ENCODE data around the gene TRPM4. TPM values are rescaled to one million over a fixed set of nuclear protein-coding genes. Genes with fewer than 3 reads are reported as not detected.
A peak's percentile ranks its signal among the peaks of the same experiment; 100 is the strongest.

The TRPM4 gene
- total and polyA plus RNA-seq, 2 of the 13 experiments (the other 11 are each of a cell fraction or from before 2014, with no cell fraction given): 1.9 to 4.3 TPM

DNA sequence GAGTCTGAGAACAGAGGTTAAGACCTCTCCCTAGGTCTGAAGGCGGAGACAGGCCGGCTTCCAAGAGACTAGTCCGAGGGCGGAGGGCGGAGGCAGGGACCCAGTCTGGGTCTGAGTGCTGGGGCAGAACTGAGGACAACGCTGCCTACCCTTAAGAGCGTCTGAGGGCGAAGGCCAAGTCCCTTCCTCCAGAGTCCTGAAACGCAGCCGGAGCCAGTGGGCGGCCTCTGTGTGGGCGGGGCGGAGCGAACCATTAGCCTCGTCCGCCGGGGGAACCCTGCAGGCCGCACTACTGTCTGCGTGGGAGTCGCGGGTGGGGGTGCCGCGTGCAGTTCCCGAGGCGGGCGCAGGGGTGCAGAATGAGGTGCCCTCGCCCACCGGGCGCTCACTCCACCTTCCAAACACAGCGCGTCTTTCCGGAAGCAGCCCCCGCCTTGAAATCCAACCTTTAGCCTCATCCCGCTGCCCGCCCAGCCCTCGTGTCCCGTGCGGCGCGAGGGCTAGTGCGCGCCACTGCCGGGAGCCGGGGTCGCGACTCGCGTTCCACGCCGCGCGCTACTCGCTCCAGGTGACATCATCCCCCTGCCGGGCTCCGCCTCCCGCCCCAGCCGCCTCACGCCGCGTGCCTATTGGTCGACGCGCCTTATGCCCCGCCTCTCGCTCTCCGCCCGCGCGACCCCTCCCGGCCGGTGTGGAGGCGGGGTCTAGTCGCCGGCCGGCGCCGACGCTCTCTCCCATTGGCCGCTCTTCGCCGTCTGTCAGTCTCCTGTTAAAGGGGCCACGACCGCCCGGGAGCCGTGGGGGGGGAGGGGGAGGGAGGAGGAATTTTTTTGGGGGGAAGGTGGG lies 38.8 kb upstream of the TRPM4 start, which contains the start of gene C19orf73 (continued):
- TF ChIP-seq, protein P1, sequence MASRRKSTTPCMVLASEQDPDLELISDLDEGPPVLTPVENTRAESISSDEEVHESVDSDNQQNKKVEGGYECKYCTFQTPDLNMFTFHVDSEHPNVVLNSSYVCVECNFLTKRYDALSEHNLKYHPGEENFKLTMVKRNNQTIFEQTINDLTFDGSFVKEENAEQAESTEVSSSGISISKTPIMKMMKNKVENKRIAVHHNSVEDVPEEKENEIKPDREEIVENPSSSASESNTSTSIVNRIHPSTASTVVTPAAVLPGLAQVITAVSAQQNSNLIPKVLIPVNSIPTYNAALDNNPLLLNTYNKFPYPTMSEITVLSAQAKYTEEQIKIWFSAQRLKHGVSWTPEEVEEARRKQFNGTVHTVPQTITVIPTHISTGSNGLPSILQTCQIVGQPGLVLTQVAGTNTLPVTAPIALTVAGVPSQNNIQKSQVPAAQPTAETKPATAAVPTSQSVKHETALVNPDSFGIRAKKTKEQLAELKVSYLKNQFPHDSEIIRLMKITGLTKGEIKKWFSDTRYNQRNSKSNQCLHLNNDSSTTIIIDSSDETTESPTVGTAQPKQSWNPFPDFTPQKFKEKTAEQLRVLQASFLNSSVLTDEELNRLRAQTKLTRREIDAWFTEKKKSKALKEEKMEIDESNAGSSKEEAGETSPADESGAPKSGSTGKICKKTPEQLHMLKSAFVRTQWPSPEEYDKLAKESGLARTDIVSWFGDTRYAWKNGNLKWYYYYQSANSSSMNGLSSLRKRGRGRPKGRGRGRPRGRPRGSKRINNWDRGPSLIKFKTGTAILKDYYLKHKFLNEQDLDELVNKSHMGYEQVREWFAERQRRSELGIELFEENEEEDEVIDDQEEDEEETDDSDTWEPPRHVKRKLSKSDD (CRISPR knock-in tag; IDR thresholded peaks at IDR 0.05; ENCODE audit: low read depth): peak; percentile 89
- TF ChIP-seq, protein P2, sequence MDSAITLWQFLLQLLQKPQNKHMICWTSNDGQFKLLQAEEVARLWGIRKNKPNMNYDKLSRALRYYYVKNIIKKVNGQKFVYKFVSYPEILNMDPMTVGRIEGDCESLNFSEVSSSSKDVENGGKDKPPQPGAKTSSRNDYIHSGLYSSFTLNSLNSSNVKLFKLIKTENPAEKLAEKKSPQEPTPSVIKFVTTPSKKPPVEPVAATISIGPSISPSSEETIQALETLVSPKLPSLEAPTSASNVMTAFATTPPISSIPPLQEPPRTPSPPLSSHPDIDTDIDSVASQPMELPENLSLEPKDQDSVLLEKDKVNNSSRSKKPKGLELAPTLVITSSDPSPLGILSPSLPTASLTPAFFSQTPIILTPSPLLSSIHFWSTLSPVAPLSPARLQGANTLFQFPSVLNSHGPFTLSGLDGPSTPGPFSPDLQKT (CRISPR knock-in tag; IDR thresholded peaks at IDR 0.05; ENCODE audit: borderline replicate concordance): no peak
- TF ChIP-seq XBP1 (CRISPR knock-in tag; IDR thresholded peaks at IDR 0.05) (no peak), ZFP62 (CRISPR knock-in tag; IDR thresholded peaks at IDR 0.05) (no peak), DPF2 (CRISPR knock-in tag; IDR thresholded peaks at IDR 0.05; ENCODE audit: borderline replicate concordance, low read depth) (no peak), ASH2L (IDR thresholded peaks at IDR 0.05; ENCODE audit: insufficient read length, low read depth, low read length) (peak; percentile 64), KDM2A (CRISPR knock-in tag; IDR thresholded peaks at IDR 0.05; ENCODE audit: borderline replicate concordance, low read depth) (peak; percentile 92), ZNF614 (CRISPR knock-in tag; IDR thresholded peaks at IDR 0.05; ENCODE audit: borderline replicate concordance) (no peak), ZNF337 (CRISPR knock-in tag; IDR thresholded peaks at IDR 0.05; ENCODE audit: borderline replicate concordance, low read depth) (no peak), MIXL1 (CRISPR knock-in tag; IDR thresholded peaks at IDR 0.05) (no peak), STAT5B (CRISPR knock-in tag; IDR thresholded peaks at IDR 0.05) (no peak), POGZ (CRISPR knock-in tag; IDR thresholded peaks at IDR 0.05) (no peak), ZNF879 (CRISPR knock-in tag; IDR thresholded peaks at IDR 0.05) (0 out of 2 replicates have a peak, but pooled peaks have one; percentile 55), ZMAT3 (CRISPR knock-in tag; conservative IDR thresholded peaks at IDR 0.05) (peak; percentile 94), ZSCAN9 (CRISPR knock-in tag; IDR thresholded peaks at IDR 0.05; ENCODE audit: borderline replicate concordance) (no peak), ZNF781 (CRISPR knock-in tag; IDR thresholded peaks at IDR 0.05; ENCODE audit: borderline replicate concordance, not compliant biosample characterization) (peak; percentile 65), FOXP1 (IDR thresholded peaks at IDR 0.05) (no peak), FOXP1 (CRISPR knock-in tag; IDR thresholded peaks at IDR 0.05) (no peak), NKX3-1 (CRISPR knock-in tag; IDR thresholded peaks at IDR 0.05) (no peak), CENPX (CRISPR knock-in tag; IDR thresholded peaks at IDR 0.05) (no peak), TEAD3 (CRISPR knock-in tag; optimal IDR thresholded peaks at IDR 0.05; ENCODE audit: borderline replicate concordance) (no peak)
- TF ChIP-seq, protein P3, sequence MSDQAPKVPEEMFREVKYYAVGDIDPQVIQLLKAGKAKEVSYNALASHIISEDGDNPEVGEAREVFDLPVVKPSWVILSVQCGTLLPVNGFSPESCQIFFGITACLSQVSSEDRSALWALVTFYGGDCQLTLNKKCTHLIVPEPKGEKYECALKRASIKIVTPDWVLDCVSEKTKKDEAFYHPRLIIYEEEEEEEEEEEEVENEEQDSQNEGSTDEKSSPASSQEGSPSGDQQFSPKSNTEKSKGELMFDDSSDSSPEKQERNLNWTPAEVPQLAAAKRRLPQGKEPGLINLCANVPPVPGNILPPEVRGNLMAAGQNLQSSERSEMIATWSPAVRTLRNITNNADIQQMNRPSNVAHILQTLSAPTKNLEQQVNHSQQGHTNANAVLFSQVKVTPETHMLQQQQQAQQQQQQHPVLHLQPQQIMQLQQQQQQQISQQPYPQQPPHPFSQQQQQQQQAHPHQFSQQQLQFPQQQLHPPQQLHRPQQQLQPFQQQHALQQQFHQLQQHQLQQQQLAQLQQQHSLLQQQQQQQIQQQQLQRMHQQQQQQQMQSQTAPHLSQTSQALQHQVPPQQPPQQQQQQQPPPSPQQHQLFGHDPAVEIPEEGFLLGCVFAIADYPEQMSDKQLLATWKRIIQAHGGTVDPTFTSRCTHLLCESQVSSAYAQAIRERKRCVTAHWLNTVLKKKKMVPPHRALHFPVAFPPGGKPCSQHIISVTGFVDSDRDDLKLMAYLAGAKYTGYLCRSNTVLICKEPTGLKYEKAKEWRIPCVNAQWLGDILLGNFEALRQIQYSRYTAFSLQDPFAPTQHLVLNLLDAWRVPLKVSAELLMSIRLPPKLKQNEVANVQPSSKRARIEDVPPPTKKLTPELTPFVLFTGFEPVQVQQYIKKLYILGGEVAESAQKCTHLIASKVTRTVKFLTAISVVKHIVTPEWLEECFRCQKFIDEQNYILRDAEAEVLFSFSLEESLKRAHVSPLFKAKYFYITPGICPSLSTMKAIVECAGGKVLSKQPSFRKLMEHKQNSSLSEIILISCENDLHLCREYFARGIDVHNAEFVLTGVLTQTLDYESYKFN (CRISPR knock-in tag; conservative IDR thresholded peaks at IDR 0.05): peak; percentile 62
- TF ChIP-seq, protein P4, sequence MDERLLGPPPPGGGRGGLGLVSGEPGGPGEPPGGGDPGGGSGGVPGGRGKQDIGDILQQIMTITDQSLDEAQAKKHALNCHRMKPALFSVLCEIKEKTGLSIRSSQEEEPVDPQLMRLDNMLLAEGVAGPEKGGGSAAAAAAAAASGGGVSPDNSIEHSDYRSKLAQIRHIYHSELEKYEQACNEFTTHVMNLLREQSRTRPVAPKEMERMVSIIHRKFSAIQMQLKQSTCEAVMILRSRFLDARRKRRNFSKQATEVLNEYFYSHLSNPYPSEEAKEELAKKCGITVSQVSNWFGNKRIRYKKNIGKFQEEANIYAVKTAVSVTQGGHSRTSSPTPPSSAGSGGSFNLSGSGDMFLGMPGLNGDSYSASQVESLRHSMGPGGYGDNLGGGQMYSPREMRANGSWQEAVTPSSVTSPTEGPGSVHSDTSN (CRISPR knock-in tag; IDR thresholded peaks at IDR 0.05): peak; percentile 81

Measured in HepG2 (cell line).